Measurements from ENCODE around the gene OAS1.

OAS1 gene

DNA sequence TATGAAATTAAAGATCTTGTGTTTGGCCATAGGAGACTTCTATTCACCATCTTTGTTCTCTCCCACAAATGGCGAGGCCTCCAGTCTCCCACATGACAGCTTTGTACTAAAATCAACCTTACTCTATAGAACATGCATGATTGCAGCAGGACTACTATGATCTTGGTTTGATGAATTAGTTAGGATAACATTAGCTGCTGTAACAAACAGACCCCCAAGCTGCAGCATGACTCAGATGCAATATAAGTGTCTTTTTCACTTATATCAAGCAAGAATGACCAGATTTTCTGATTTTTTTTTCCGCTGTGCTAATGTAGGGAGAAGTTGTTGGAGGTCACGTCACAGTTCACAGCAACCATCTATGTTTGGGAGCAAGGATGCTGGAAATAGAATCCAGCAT lies 20.7 kb downstream of the OAS1 start:
- H3F3A ChIP-seq (ENCODE audit: control insufficient read depth, insufficient read depth) = 0 out of 2 replicates have a peak, but pooled peaks cover 3% of the 10 kb centered on the region
- H3K36me3 ChIP-seq (ENCODE audit: control insufficient read depth, low read length) = no peaks in the 10 kb centered on the region
- 0 out of 2 replicates have a peak overlapping the region, but pooled peaks have one; percentile 49 for H3K4me2 ChIP-seq (ENCODE audit: low read length)
- no peaks in the 10 kb centered on the region for H3K27me3 ChIP-seq (ENCODE audit: control insufficient read depth, low read length)
- H3K79me2 ChIP-seq (ENCODE audit: control insufficient read depth, low read length) = no peaks in the 10 kb centered on the region
- peaks cover 40% of the 10 kb centered on the region for H3K4me1 ChIP-seq (ENCODE audit: control insufficient read depth, low read length)
- H3K9me3 ChIP-seq (ENCODE audit: control insufficient read depth, insufficient read depth, low read length) = peaks cover 13% of the 10 kb centered on the region
- no peak overlapping the region for H3K4me3 ChIP-seq (ENCODE audit: low read length)
- H3K9me2 ChIP-seq (replicated peaks; ENCODE audit: control insufficient read depth, low read length) = no peaks in the 10 kb centered on the region
- no peak overlapping the region for H3K27ac ChIP-seq (ENCODE audit: low read depth, low read length)
- H4K20me1 ChIP-seq (ENCODE audit: control insufficient read depth, insufficient read depth, low read depth, low read length) = no peaks in the 10 kb centered on the region
- TF ChIP-seq EZH2phosphoT487 (IDR thresholded peaks at IDR 0.05; ENCODE audit: borderline replicate concordance, low read length) = no peak
- TF ChIP-seq, protein P1, sequence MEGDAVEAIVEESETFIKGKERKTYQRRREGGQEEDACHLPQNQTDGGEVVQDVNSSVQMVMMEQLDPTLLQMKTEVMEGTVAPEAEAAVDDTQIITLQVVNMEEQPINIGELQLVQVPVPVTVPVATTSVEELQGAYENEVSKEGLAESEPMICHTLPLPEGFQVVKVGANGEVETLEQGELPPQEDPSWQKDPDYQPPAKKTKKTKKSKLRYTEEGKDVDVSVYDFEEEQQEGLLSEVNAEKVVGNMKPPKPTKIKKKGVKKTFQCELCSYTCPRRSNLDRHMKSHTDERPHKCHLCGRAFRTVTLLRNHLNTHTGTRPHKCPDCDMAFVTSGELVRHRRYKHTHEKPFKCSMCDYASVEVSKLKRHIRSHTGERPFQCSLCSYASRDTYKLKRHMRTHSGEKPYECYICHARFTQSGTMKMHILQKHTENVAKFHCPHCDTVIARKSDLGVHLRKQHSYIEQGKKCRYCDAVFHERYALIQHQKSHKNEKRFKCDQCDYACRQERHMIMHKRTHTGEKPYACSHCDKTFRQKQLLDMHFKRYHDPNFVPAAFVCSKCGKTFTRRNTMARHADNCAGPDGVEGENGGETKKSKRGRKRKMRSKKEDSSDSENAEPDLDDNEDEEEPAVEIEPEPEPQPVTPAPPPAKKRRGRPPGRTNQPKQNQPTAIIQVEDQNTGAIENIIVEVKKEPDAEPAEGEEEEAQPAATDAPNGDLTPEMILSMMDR (IDR thresholded peaks at IDR 0.05; ENCODE audit: low read depth, low read length, poor library complexity, severe bottlenecking) = no peak

DNA sequence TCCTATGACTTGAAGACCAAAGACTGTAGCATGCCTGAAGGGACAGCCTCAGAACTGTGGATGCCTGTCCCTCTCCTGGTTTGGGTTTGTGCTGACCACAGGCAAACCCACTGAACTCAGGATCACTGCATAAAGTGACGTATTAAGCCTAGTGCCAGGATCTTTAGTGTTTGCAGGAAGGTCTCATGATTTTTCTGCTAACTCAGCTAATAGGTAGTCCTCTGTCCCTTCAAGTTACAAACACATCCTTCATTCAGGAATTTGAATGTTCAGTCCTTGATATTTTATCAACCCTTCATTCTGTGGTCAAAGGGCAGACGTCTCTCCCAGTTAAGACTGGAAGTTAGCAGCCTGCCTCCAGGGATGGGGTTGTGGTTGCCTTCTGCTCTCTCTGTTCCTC lies 21.2 kb downstream of the OAS1 start:
- no peak overlapping the region for H3K4me2 ChIP-seq (ENCODE audit: low read length)
- H3F3A ChIP-seq (ENCODE audit: control insufficient read depth, insufficient read depth) = 0 out of 2 replicates have a peak, but pooled peaks cover 3% of the 10 kb centered on the region
- TF ChIP-seq, protein P1 (IDR thresholded peaks at IDR 0.05; ENCODE audit: low read depth, low read length, poor library complexity, severe bottlenecking) = no peak
- TF ChIP-seq EZH2phosphoT487 (IDR thresholded peaks at IDR 0.05; ENCODE audit: borderline replicate concordance, low read length) = no peak
- no peaks in the 10 kb centered on the region for H3K27me3 ChIP-seq (ENCODE audit: control insufficient read depth, low read length)
- H3K4me3 ChIP-seq (ENCODE audit: low read length) = no peak overlapping the region
- H3K36me3 ChIP-seq (ENCODE audit: control insufficient read depth, low read length) = no peaks in the 10 kb centered on the region
- H4K20me1 ChIP-seq (ENCODE audit: control insufficient read depth, insufficient read depth, low read depth, low read length) = no peaks in the 10 kb centered on the region
- H3K4me1 ChIP-seq (ENCODE audit: control insufficient read depth, low read length) = peaks cover 40% of the 10 kb centered on the region
- H3K9me2 ChIP-seq (replicated peaks; ENCODE audit: control insufficient read depth, low read length) = no peaks in the 10 kb centered on the region
- peaks cover 13% of the 10 kb centered on the region for H3K9me3 ChIP-seq (ENCODE audit: control insufficient read depth, insufficient read depth, low read length)
- no peaks in the 10 kb centered on the region for H3K79me2 ChIP-seq (ENCODE audit: control insufficient read depth, low read length)
- no peak overlapping the region for H3K27ac ChIP-seq (ENCODE audit: low read depth, low read length)

DNA sequence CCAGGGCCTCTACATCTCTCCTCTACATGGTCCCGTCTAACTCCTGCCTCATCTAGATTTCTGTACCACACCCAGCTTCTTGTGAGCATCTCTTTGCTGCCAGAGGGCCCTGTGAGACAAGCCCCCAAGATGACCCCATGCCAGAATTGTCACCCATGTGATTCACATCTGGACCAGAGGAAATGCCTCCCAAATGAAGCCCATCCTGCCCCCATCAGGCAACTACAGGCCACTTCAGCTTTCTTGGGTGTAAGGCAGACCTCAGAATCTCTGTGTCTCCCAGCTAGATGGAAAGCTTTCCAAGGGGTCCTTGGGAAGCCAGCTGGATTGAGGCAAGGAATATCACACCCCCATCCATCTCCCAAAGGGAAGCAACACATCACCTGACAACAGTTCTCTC lies 22.2 kb downstream of the OAS1 start:
- Histone ChIP-seq H3K27me3 (ENCODE audit: control insufficient read depth, low read length) (no peaks in the 10 kb centered on the region), H3K79me2 (ENCODE audit: control insufficient read depth, low read length) (no peaks in the 10 kb centered on the region), H3K9me2 (replicated peaks; ENCODE audit: control insufficient read depth, low read length) (no peaks in the 10 kb centered on the region), H3K4me2 (ENCODE audit: low read length) (no peak overlapping the region), H3K36me3 (ENCODE audit: control insufficient read depth, low read length) (no peaks in the 10 kb centered on the region), H3K27ac (ENCODE audit: low read depth, low read length) (no peak overlapping the region), H3K4me1 (ENCODE audit: control insufficient read depth, low read length) (peaks cover 34% of the 10 kb centered on the region), H4K20me1 (ENCODE audit: control insufficient read depth, insufficient read depth, low read depth, low read length) (no peaks in the 10 kb centered on the region), H3F3A (ENCODE audit: control insufficient read depth, insufficient read depth) (0 out of 2 replicates have a peak, but pooled peaks cover 3% of the 10 kb centered on the region), H3K9me3 (ENCODE audit: control insufficient read depth, insufficient read depth, low read length) (peaks cover 13% of the 10 kb centered on the region), H3K4me3 (ENCODE audit: low read length) (no peak overlapping the region)
- TF ChIP-seq, protein P1 (IDR thresholded peaks at IDR 0.05; ENCODE audit: low read depth, low read length, poor library complexity, severe bottlenecking) = peak; percentile 38
- TF ChIP-seq EZH2phosphoT487 (IDR thresholded peaks at IDR 0.05; ENCODE audit: borderline replicate concordance, low read length) = no peak

Measured in DOHH2 (cell line).